ENCODE measurements around the gene ACY1. TPM values are rescaled to one million over a fixed set of nuclear protein-coding genes. Genes with fewer than 3 reads are reported as not detected.
A peak's percentile ranks its signal among the peaks of the same experiment; 100 is the strongest.

Gene ACY1
- total and polyA plus RNA-seq, 2 of the 13 experiments (the other 11 are each of a cell fraction or from before 2014, with no cell fraction given), result 113 to 162 TPM

DNA sequence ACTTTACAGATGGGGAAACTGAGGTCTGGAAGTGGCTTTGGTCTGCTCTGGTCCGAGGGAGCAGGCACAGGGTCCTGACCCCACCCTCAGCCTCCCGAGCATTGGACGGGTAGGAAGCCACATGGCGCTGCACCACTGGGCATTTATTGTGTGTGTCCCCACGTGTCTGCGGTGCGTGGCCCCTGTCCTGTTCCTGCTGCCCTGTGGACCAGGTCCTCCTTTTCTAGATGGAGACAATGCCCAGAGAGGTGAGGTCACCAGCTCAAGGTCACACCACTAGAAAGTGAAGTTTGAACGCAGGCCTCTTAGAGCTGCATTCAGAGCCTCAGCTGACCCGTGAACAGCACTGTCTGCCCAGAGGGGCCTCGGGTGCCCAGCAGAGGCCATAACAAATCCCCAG is 46.2 kb downstream of the ACY1 start (continued):
- TF ChIP-seq ZNF558 (CRISPR knock-in tag; IDR thresholded peaks at IDR 0.05; ENCODE audit: borderline replicate concordance) (no peak), CC2D1A (CRISPR knock-in tag; IDR thresholded peaks at IDR 0.05) (no peak), ZNF672 (CRISPR knock-in tag; IDR thresholded peaks at IDR 0.05) (no peak; the same call in 1 of the 2 replicates), TEAD2 (CRISPR knock-in tag; IDR thresholded peaks at IDR 0.05) (no peak), ZNF879 (CRISPR knock-in tag; IDR thresholded peaks at IDR 0.05) (no peak), MZF1 (CRISPR knock-in tag; IDR thresholded peaks at IDR 0.05; ENCODE audit: borderline replicate concordance) (no peak), RBFOX2 (IDR thresholded peaks at IDR 0.05; ENCODE audit: low read depth, low read length) (no peak), MED8 (CRISPR knock-in tag; IDR thresholded peaks at IDR 0.05; ENCODE audit: insufficient replicate concordance) (no peak), IRF9 (CRISPR knock-in tag; IDR thresholded peaks at IDR 0.05; ENCODE audit: borderline replicate concordance) (no peak), CEBPG (CRISPR knock-in tag; IDR thresholded peaks at IDR 0.05) (no peak), ZNF407 (CRISPR knock-in tag; IDR thresholded peaks at IDR 0.05; ENCODE audit: not compliant biosample characterization) (no peak), FOXA1 (IDR thresholded peaks at IDR 0.05) (no peak), FOXA1 (CRISPR knock-in tag; IDR thresholded peaks at IDR 0.05) (no peak)
- TF ChIP-seq, protein P1, sequence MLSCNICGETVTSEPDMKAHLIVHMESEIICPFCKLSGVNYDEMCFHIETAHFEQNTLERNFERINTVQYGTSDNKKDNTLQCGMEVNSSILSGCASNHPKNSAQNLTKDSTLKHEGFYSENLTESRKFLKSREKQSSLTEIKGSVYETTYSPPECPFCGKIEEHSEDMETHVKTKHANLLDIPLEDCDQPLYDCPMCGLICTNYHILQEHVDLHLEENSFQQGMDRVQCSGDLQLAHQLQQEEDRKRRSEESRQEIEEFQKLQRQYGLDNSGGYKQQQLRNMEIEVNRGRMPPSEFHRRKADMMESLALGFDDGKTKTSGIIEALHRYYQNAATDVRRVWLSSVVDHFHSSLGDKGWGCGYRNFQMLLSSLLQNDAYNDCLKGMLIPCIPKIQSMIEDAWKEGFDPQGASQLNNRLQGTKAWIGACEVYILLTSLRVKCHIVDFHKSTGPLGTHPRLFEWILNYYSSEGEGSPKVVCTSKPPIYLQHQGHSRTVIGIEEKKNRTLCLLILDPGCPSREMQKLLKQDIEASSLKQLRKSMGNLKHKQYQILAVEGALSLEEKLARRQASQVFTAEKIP (CRISPR knock-in tag; IDR thresholded peaks at IDR 0.05; ENCODE audit: borderline replicate concordance), result no peak
- TF ChIP-seq, protein P2, sequence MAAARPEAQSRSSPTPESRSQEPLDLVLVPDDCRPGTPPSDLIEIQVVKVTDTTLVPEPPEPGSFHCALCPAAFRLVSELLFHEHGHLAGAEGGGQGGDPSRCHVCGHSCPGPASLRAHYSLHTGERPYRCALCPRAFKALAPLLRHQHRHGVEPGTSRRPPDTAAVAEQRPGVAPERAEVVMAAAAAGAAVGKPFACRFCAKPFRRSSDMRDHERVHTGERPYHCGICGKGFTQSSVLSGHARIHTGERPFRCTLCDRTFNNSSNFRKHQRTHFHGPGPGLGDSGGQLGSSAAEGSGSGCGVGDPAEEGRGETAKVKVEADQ (CRISPR knock-in tag; IDR thresholded peaks at IDR 0.05; ENCODE audit: borderline replicate concordance), result no peak
- TF ChIP-seq, protein P3, sequence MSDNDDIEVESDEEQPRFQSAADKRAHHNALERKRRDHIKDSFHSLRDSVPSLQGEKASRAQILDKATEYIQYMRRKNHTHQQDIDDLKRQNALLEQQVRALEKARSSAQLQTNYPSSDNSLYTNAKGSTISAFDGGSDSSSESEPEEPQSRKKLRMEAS (IDR thresholded peaks at IDR 0.05), result peak; percentile 67
- TF ChIP-seq, protein P4, sequence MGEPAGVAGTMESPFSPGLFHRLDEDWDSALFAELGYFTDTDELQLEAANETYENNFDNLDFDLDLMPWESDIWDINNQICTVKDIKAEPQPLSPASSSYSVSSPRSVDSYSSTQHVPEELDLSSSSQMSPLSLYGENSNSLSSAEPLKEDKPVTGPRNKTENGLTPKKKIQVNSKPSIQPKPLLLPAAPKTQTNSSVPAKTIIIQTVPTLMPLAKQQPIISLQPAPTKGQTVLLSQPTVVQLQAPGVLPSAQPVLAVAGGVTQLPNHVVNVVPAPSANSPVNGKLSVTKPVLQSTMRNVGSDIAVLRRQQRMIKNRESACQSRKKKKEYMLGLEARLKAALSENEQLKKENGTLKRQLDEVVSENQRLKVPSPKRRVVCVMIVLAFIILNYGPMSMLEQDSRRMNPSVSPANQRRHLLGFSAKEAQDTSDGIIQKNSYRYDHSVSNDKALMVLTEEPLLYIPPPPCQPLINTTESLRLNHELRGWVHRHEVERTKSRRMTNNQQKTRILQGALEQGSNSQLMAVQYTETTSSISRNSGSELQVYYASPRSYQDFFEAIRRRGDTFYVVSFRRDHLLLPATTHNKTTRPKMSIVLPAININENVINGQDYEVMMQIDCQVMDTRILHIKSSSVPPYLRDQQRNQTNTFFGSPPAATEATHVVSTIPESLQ (CRISPR knock-in tag; conservative IDR thresholded peaks at IDR 0.05), result no peak

All from HepG2 (cell line).